GM18508 (cell line): Measurements from ENCODE around the gene MYRIP.
"Not testable (repeated sequence)": the region's sequence is repeated elsewhere in the genome, so short reads cannot be mapped to it uniquely, and the experiment has no call there.

Experiments used
- ATAC-seq: cut with Tn5 transposase; IDR thresholded peaks from one replicate; pipeline ENCODE4 v1.9.1; 2021; ENCODE audit warnings: moderate number of reproducible peaks; ENCODE audit not compliant: insufficient read depth, unreplicated experiment

MYRIP gene

GRCh38 chr3:40109641-40110490, 300.5 kb downstream of the MYRIP start:
- no peak for ATAC-seq

- no peak for ATAC-seq
Observed at GRCh38 chr3:40116478-40117177, 307.2 kb downstream of the MYRIP start.

GRCh38 chr3:40118091-40118490, 308.7 kb downstream of the MYRIP start:
- no peak for ATAC-seq

GRCh38 chr3:40120067-40120692, 310.8 kb downstream of the MYRIP start:
- ATAC-seq = no peak

GRCh38 chr3:40120806-40121205, 311.4 kb downstream of the MYRIP start:
- no peak for ATAC-seq

- no peak for ATAC-seq
Observed at GRCh38 chr3:40124918-40125317, 315.5 kb downstream of the MYRIP start.

- ATAC-seq = no peak
Observed at GRCh38 chr3:40128166-40128565, 318.8 kb downstream of the MYRIP start.

- no peak for ATAC-seq
Observed at GRCh38 chr3:40129510-40129909, 320.1 kb downstream of the MYRIP start.

GRCh38 chr3:40129981-40130380, 320.6 kb downstream of the MYRIP start:
- no peak for ATAC-seq

- ATAC-seq = no peak
Observed at GRCh38 chr3:40130721-40131120, 321.3 kb downstream of the MYRIP start.

- ATAC-seq = not testable (repeated sequence)
Observed at GRCh38 chr3:40133886-40134575, 324.6 kb downstream of the MYRIP start.

- ATAC-seq = no peak
Observed at GRCh38 chr3:40137591-40138295, 328.3 kb downstream of the MYRIP start.

GRCh38 chr3:40143283-40144090, 334.1 kb downstream of the MYRIP start:
- ATAC-seq = no peak

GRCh38 chr3:40148827-40149226, 339.4 kb downstream of the MYRIP start:
- ATAC-seq = no peak

GRCh38 chr3:40152482-40153133, 343.2 kb downstream of the MYRIP start:
- no peak for ATAC-seq

- no peak for ATAC-seq
Observed at GRCh38 chr3:40160933-40161332, 351.5 kb downstream of the MYRIP start.

GRCh38 chr3:40162616-40163015, 353.2 kb downstream of the MYRIP start:
- ATAC-seq = no peak

- no peak for ATAC-seq
Observed at GRCh38 chr3:40166997-40167396, 357.6 kb downstream of the MYRIP start.

- no peak for ATAC-seq
Observed at GRCh38 chr3:40167958-40168357, 358.5 kb downstream of the MYRIP start.
